ENCODE results near the gene COASY. TPM values are rescaled to one million over a fixed set of nuclear protein-coding genes. Genes with fewer than 3 reads are reported as not detected.

COASY gene
- 78.8 TPM for total RNA-seq

- ATAC-seq (peak; percentile 67), DNase-seq (ENCODE audit: low spot score) (peak; percentile 96)
Measured at GRCh38 chr17:42561897-42562387, at the start of gene COASY. COASY (plus strand) TSS chr17:42562148; CDS start chr17:42562623, 475 bp downstream.

GRCh38 chr17:42512246-42512645, 49.7 kb upstream of the COASY start:
- DNase-seq (ENCODE audit: low spot score), result no peak

GRCh38 chr17:42512733-42513251, 49.2 kb upstream of the COASY start:
- no peak for DNase-seq (ENCODE audit: low spot score)
- peak; percentile 37 for ATAC-seq

More at GRCh38 chr17:42512246-42512645, 49.7 kb upstream of the COASY start:
- ATAC-seq, result no peak

GRCh38 chr17:42513686-42514085, 48.3 kb upstream of the COASY start:
- no peak for ATAC-seq
- DNase-seq (ENCODE audit: low spot score), result no peak

- DNase-seq (ENCODE audit: low spot score) (no peak), ATAC-seq (no peak)
Measured at GRCh38 chr17:42514279-42514678, 47.7 kb upstream of the COASY start.

- no peak for DNase-seq (ENCODE audit: low spot score)
- ATAC-seq, result no peak
Measured at GRCh38 chr17:42514867-42515266, 47.1 kb upstream of the COASY start.

GRCh38 chr17:42517516-42517915, 44.4 kb upstream of the COASY start:
- DNase-seq (ENCODE audit: low spot score) (peak; percentile 83), ATAC-seq (peak; percentile 74)

GRCh38 chr17:42518046-42518754, 43.7 kb upstream of the COASY start:
- DNase-seq (ENCODE audit: low spot score) (peak; percentile 57), ATAC-seq (peak; percentile 3)

GRCh38 chr17:42518755-42519545, 43.0 kb upstream of the COASY start:
- no peak for ATAC-seq
- DNase-seq (ENCODE audit: low spot score), result peak; percentile 49

- peak; percentile 83 for DNase-seq (ENCODE audit: low spot score)
Measured at GRCh38 chr17:42519546-42520491, 42.1 kb upstream of the COASY start.

GRCh38 chr17:42520540-42520951, 41.4 kb upstream of the COASY start:
- DNase-seq (ENCODE audit: low spot score), result no peak
- no peak for ATAC-seq

More at GRCh38 chr17:42519546-42520491, 42.1 kb upstream of the COASY start:
- ATAC-seq, result peak; percentile 65

GRCh38 chr17:42521036-42521435, 40.9 kb upstream of the COASY start:
- DNase-seq (ENCODE audit: low spot score) (no peak), ATAC-seq (no peak)

GRCh38 chr17:42521666-42522262, 40.2 kb upstream of the COASY start:
- DNase-seq (ENCODE audit: low spot score), result no peak
- no peak for ATAC-seq

- ATAC-seq, result peak; percentile 1
Measured at GRCh38 chr17:42522263-42522790, 39.6 kb upstream of the COASY start.

GRCh38 chr17:42522798-42523278, 39.1 kb upstream of the COASY start:
- DNase-seq (ENCODE audit: low spot score) (no peak), ATAC-seq (no peak)

More at GRCh38 chr17:42522263-42522790, 39.6 kb upstream of the COASY start:
- no peak for DNase-seq (ENCODE audit: low spot score)

- DNase-seq (ENCODE audit: low spot score), result no peak
- ATAC-seq, result no peak
Measured at GRCh38 chr17:42525221-42525620, 36.7 kb upstream of the COASY start.

- DNase-seq (ENCODE audit: low spot score) (no peak), ATAC-seq (no peak)
Measured at GRCh38 chr17:42526031-42526444, 35.9 kb upstream of the COASY start.

- no peak for DNase-seq (ENCODE audit: low spot score)
Measured at GRCh38 chr17:42527932-42528331, 34.0 kb upstream of the COASY start.

GRCh38 chr17:42529061-42529460, 32.9 kb upstream of the COASY start:
- no peak for DNase-seq (ENCODE audit: low spot score)

More at GRCh38 chr17:42527932-42528331, 34.0 kb upstream of the COASY start:
- ATAC-seq, result peak; percentile 39

More at GRCh38 chr17:42529061-42529460, 32.9 kb upstream of the COASY start:
- no peak for ATAC-seq
